Nephron progenitor cell (in vitro differentiated cells): ENCODE data around the gene OR8A1.
A peak's percentile ranks its signal among the peaks of the same experiment; 100 is the strongest.

Experiments used
- DNase-seq: peaks from one replicate; pipeline ENCODE4 v3.0.0; 2021
- H3K27ac Mint-ChIP-seq: 2 replicates; pipeline ENCODE4 v1.8.0; 2021; ENCODE audit warnings: mild to moderate bottlenecking, moderate library complexity, mixed read lengths
- H3K27me3 Mint-ChIP-seq: 2 replicates; pipeline ENCODE4 v1.8.0; 2021; ENCODE audit warnings: mild to moderate bottlenecking, low read depth, mixed read lengths; ENCODE audit not compliant: poor library complexity
- H3K36me3 Mint-ChIP-seq: 2 replicates; pipeline ENCODE4 v1.8.0; 2021; ENCODE audit warnings: low read depth, mixed read lengths
- H3K4me1 Mint-ChIP-seq: 2 replicates; pipeline ENCODE4 v1.8.0; 2021; ENCODE audit warnings: mixed read lengths
- H3K4me3 Mint-ChIP-seq: 2 replicates; pipeline ENCODE4 v1.8.0; 2021; ENCODE audit warnings: mild to moderate bottlenecking, moderate library complexity, mixed read lengths
- H3K9me3 Mint-ChIP-seq: 2 replicates; pipeline ENCODE4 v1.8.0; 2021; ENCODE audit warnings: mild to moderate bottlenecking, moderate library complexity, mixed read lengths
- TF ChIP-seq, protein P1 (sequence below): fragments of 200-600 bp; sonication (generic); IDR thresholded peaks from 2 replicates; pipeline ENCODE4 v1.5.0; 2021; ENCODE audit warnings: antibody characterized with exemption

OR8A1 gene

DNA sequence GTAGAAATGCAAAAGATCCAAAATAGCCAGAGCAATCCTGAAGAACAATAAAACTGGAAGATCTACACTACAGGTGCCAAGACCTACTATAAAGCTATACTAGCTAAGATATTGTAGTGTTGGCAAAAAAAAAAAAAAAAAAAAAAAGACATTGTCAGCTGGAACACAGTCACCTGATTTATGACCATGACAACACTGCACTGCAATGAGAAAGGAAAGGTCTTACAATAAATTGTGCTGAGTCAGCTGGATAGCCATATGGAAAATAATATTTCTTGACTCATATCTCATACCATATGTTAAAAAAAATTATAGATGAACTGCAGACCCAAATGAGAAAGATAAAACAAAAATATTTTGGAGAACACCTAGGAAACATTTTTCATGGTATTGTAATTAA lies 38.4 kb downstream of the OR8A1 start:
- TF ChIP-seq, protein P1, sequence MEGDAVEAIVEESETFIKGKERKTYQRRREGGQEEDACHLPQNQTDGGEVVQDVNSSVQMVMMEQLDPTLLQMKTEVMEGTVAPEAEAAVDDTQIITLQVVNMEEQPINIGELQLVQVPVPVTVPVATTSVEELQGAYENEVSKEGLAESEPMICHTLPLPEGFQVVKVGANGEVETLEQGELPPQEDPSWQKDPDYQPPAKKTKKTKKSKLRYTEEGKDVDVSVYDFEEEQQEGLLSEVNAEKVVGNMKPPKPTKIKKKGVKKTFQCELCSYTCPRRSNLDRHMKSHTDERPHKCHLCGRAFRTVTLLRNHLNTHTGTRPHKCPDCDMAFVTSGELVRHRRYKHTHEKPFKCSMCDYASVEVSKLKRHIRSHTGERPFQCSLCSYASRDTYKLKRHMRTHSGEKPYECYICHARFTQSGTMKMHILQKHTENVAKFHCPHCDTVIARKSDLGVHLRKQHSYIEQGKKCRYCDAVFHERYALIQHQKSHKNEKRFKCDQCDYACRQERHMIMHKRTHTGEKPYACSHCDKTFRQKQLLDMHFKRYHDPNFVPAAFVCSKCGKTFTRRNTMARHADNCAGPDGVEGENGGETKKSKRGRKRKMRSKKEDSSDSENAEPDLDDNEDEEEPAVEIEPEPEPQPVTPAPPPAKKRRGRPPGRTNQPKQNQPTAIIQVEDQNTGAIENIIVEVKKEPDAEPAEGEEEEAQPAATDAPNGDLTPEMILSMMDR: no peak
- Mint-ChIP-seq H3K36me3 (no peaks in the 10 kb centered on the region), H3K27me3 (peaks cover 14% of the 10 kb centered on the region), H3K27ac (no peak overlapping the region), H3K9me3 (no peaks in the 10 kb centered on the region), H3K4me1 (no peaks in the 10 kb centered on the region), H3K4me3 (no peak overlapping the region)
- DNase-seq: no peak

DNA sequence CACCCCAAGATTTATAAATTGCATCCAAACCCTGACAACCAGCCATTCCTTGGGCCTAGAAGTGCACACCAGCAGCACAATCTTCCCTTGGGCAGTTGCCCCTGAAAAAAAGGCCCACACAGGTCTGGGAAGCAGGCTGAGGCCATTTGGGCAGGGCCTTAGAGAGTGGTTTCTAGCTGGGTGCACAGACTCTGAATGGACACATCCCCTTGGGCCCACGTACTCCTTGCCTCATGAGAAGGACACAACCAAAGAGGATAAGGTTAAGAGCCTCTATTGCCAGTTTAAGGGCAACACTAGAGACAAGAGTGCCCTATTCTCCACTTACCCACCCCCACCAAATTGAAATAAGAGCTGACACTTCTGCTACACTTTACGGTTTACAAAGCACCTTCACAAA lies 40.5 kb downstream of the OR8A1 start:
- H3K27me3 Mint-ChIP-seq: peaks cover 14% of the 10 kb centered on the region
- peaks cover 7% of the 10 kb centered on the region for H3K4me1 Mint-ChIP-seq
- no peak for DNase-seq
- TF ChIP-seq, protein P1: no peak
- no peak overlapping the region for H3K27ac Mint-ChIP-seq
- H3K9me3 Mint-ChIP-seq: no peaks in the 10 kb centered on the region
- no peaks in the 10 kb centered on the region for H3K36me3 Mint-ChIP-seq
- H3K4me3 Mint-ChIP-seq: no peak overlapping the region

DNA sequence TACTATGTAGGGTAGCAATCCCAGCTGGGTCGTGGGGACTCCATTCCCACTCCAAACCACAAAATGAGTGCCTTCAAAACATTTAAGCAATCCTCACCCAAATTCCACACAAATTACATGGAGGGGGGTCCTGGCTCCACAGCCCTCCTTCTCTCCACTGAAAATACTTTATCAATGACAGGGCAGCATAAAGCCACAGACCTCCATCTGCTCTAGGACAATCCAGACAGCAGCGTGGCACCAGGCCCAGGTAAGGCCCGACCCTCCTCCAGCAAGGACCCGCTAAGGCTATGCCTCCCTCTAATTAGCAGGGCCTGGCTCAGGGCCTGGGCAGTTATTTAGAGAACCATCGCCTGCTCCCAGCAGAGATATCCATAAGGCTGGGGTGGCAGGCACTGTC lies 41.3 kb downstream of the OR8A1 start, which contains the start of gene PANX3:
Gene PANX3 (plus strand): TSS at position 365 of the 400 bp plus-strand sequence. CDS start 129 bp downstream, outside the sequence.
- no peak within 1 kb of the TSS for H3K4me3 Mint-ChIP-seq
- H3K36me3 Mint-ChIP-seq: no peaks in the 10 kb centered on the region
- H3K27ac Mint-ChIP-seq: no peak within 1 kb of the TSS
- H3K9me3 Mint-ChIP-seq: no peaks in the 10 kb centered on the region
- TF ChIP-seq, protein P1: no peak
- DNase-seq: no peak
- H3K27me3 Mint-ChIP-seq: peaks cover 14% of the 10 kb centered on the region
- peaks cover 7% of the 10 kb centered on the region for H3K4me1 Mint-ChIP-seq

DNA sequence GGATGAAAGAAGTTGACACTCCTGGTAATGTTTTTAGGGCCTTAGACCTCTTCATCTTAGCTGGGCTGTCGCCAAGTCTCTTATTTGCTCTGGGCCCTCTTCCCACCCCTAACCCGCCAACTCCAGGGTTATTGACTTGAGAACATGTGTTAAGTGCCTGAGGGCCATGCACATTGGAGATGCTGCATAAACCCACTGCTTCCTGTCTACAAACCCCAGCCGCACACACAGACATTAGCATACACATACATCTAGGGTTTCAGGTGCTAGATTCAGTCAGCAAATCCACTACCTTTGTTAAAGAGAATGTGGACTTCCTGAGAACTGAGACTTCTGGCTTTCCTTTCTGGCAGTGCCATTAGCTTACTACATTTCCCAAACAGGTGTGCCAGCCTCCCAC lies 42.2 kb downstream of the OR8A1 start:
- Mint-ChIP-seq H3K27ac (no peak overlapping the region), H3K4me1 (peaks cover 7% of the 10 kb centered on the region), H3K9me3 (no peaks in the 10 kb centered on the region), H3K36me3 (no peaks in the 10 kb centered on the region), H3K27me3 (peaks cover 16% of the 10 kb centered on the region), H3K4me3 (no peak overlapping the region)
- TF ChIP-seq, protein P1: no peak
- DNase-seq: no peak

DNA sequence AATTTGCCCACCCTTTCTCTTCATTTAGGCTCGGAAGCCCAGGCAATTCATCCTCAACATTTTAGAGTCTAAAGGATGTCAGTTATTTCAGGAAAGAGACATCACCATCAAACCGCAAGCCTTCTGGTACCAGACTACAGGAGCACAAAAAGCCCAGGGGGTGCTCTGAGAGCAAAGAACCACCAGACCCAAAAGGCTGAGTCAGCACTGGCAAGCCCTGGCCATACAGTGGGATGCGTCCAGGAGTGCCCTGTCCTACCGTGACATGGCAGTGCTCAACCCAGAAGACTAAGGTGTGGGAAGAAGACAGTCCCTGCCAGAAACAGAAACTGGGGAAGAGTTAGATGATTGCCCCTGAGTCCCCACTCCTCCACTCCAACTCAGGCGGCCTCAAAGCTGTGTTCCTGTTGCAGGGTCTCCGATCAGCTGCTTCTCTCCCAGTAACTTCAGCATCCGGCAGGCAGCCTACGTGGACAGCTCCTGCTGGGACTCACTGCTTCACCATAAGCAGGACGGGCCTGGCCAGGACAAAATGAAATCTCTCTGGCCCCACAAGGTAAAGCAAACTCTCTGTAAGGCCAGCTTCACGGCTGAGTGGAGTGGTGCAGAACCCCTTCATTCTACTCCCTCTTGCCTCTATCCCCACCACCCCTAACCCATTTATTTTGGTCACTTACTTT lies 42.9 kb downstream of the OR8A1 start:
- no peaks in the 10 kb centered on the region for H3K9me3 Mint-ChIP-seq
- no peaks in the 10 kb centered on the region for H3K36me3 Mint-ChIP-seq
- no peak overlapping the region for H3K27ac Mint-ChIP-seq
- H3K27me3 Mint-ChIP-seq: peaks cover 18% of the 10 kb centered on the region
- TF ChIP-seq, protein P1: no peak
- H3K4me3 Mint-ChIP-seq: no peak overlapping the region
- peaks cover 7% of the 10 kb centered on the region for H3K4me1 Mint-ChIP-seq
- peak; percentile 36 for DNase-seq

DNA sequence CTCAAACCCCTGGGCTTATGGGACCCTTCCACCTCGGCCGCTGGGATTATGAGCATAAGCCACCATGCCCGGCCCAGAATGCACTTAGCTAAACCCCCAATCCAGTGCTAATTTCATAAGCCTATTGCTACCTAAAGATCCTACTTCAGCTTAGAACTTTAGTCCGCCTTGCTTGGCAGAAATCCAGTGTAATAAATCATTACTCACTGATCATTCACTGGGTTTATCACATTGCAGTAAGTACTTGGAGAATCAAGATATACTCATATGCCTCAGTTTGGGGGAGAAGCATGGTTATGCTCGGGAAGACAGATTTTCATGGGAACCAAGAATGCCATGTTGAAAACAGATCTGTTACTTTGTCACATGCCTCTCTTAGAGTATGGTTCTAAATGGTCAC lies 49.1 kb downstream of the OR8A1 start:
- Mint-ChIP-seq H3K27ac (no peak overlapping the region), H3K4me3 (no peak overlapping the region), H3K27me3 (peaks cover 41% of the 10 kb centered on the region), H3K9me3 (no peaks in the 10 kb centered on the region), H3K4me1 (peaks cover 19% of the 10 kb centered on the region), H3K36me3 (no peaks in the 10 kb centered on the region)
- no peak for DNase-seq
- TF ChIP-seq, protein P1: no peak
